Mucosa of rectum (tissue), 2 donors: ENCODE results near the gene LIN7B.

Source experiments
- H3K27ac ChIP-seq, 2 donors: one replicate each; pipeline ENCODE4 v1.7.0; 2013; ENCODE audit warnings: inconsistent platforms in 2 of 2, low read depth in 2 of 2, low read length in 2 of 2
- H3K27me3 ChIP-seq, 2 donors: one replicate each; pipeline ENCODE4 v1.7.0; 2013; ENCODE audit warnings: low read length in 2 of 2; ENCODE audit not compliant: control insufficient read depth in 2 of 2, insufficient read depth in 2 of 2
- H3K36me3 ChIP-seq, 2 donors: one replicate each; pipeline ENCODE4 v1.7.0; 2013; ENCODE audit warnings: low read length in 2 of 2; ENCODE audit not compliant: control insufficient read depth in 2 of 2, insufficient read depth in 2 of 2
- H3K4me1 ChIP-seq, 2 donors: one replicate each; pipeline ENCODE4 v1.7.0; 2013; ENCODE audit warnings: low read length in 2 of 2, mild to moderate bottlenecking in 1 of 2; ENCODE audit not compliant: control insufficient read depth in 2 of 2, insufficient read depth in 2 of 2
- H3K4me3 ChIP-seq, 2 donors: one replicate each; pipeline ENCODE4 v1.7.0; 2013; ENCODE audit warnings: low read length in 2 of 2
- H3K9ac ChIP-seq, 2 donors: one replicate each; pipeline ENCODE4 v1.7.0; 2013; ENCODE audit warnings: low read length in 2 of 2, low read depth in 1 of 2, mild to moderate bottlenecking in 1 of 2
- H3K9me3 ChIP-seq, 2 donors: one replicate each; pipeline ENCODE4 v1.7.0; 2013; ENCODE audit warnings: low read length in 2 of 2; ENCODE audit not compliant: control insufficient read depth in 2 of 2
- donor health status: healthy.
- donor health status: Normal muscosa, but diverticular disease.

LIN7B gene

GRCh38 chr19:49154279-49154678, 40.1 kb downstream of the LIN7B start:
- no peaks in the 10 kb centered on the region for H3K36me3 ChIP-seq
- peaks cover 0 to 3% of the 10 kb centered on the region in 2 donors for H3K27me3 ChIP-seq
- H3K9ac ChIP-seq, result no peak overlapping the region
- H3K4me3 ChIP-seq, result no peak overlapping the region
- no peaks in the 10 kb centered on the region for H3K9me3 ChIP-seq
- peaks cover 19 to 34% of the 10 kb centered on the region in 2 donors for H3K4me1 ChIP-seq
- H3K27ac ChIP-seq, result no peak overlapping the region

DNA sequence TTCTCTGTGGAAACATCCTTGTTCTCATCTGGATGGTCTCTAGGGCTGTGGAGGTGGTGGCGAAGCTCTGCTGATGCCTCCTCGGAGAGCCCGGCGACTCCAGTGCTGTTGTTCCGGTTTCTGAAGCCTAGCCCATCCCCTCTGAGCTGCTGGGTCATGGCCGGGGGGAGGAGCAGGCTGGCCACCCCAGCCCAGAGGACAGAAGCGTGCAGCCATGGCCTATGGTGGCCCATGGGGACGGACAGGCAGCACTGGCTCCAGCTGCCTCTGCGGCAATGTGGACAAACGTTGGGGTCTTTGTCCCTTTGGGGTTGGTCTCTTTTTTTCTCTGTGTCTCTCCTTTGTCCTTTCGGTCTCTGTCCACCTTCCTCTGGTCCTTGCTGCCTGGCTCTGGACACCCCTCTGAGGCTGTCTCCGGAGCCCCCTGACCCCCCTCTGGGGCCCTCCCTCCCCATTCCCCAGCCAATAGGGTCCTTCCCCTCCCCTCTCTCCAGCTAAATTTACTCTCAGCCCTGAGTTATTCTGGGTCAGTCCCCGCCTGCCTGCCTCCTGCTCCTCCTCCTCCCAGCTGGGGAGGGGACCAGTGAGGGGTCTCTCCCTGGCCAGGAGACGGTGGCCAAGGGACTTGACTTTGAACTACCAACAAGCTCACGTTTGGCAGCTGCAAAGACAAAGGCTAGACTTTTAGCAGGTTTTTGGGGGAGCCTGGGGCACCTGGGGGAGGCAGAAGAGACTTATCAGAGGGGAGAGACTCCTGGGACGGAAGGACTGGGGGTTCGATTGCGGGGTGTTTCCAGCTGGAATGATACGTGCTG, 41.0 kb downstream of the LIN7B start, which contains the start of gene HRC:
HRC (minus strand) TSS at position 392 of the 815 bp plus-strand sequence; CDS start at position 233, 159 bp downstream.
- Histone ChIP-seq H3K4me3 (no peak within 1 kb of the TSS), H3K9ac (no peak within 1 kb of the TSS), H3K9me3 (no peaks in the 10 kb centered on the region), H3K4me1 (peaks cover 13 to 36% of the 10 kb centered on the region in 2 donors), H3K27ac (no peak within 1 kb of the TSS), H3K27me3 (peaks cover 0 to 3% of the 10 kb centered on the region in 2 donors), H3K36me3 (no peaks in the 10 kb centered on the region)

GRCh38 chr19:49155820-49156346, 41.7 kb downstream of the LIN7B start:
- H3K27ac ChIP-seq, result no peak overlapping the region
- H3K27me3 ChIP-seq, result peaks cover 0 to 3% of the 10 kb centered on the region in 2 donors
- no peaks in the 10 kb centered on the region for H3K9me3 ChIP-seq
- H3K36me3 ChIP-seq, result no peaks in the 10 kb centered on the region
- H3K4me1 ChIP-seq, result peaks cover 20 to 36% of the 10 kb centered on the region in 2 donors
- no peak overlapping the region for H3K4me3 ChIP-seq
- H3K9ac ChIP-seq, result no peak overlapping the region

- H3K27ac ChIP-seq, result peak within 1 kb of the TSS; percentile 98 to 99
- H3K4me1 ChIP-seq, result peaks cover 14 to 31% of the 10 kb centered on the region in 2 donors
- H3K9ac ChIP-seq, result peak within 1 kb of the TSS; percentile 92 to 94
- peaks cover 0 to 3% of the 10 kb centered on the region in 2 donors for H3K27me3 ChIP-seq
- peak within 1 kb of the TSS; percentile 86 to 90 for H3K4me3 ChIP-seq
- H3K9me3 ChIP-seq, result no peaks in the 10 kb centered on the region
- H3K36me3 ChIP-seq, result peaks cover 0 to 3% of the 10 kb centered on the region in 2 donors
These were observed 43.5 kb downstream of the LIN7B start, which contains the start of gene TRPM4 for GRCh38 chr19:49157445-49158224. TRPM4 (plus strand) TSS chr19:49157792; CDS start chr19:49157867, 75 bp downstream.

GRCh38 chr19:49160450-49161189, 46.5 kb downstream of the LIN7B start:
- peak overlapping the region in 1 of 2 donors; percentile 26 for H3K4me3 ChIP-seq
- H3K4me1 ChIP-seq, result peaks cover 21 to 46% of the 10 kb centered on the region in 2 donors
- H3K36me3 ChIP-seq, result peaks cover 1 to 3% of the 10 kb centered on the region in 2 donors
- H3K9me3 ChIP-seq, result no peaks in the 10 kb centered on the region
- H3K9ac ChIP-seq, result no peak overlapping the region
- peak overlapping the region in 1 of 2 donors; percentile 98 for H3K27ac ChIP-seq
- H3K27me3 ChIP-seq, result peaks cover 0 to 3% of the 10 kb centered on the region in 2 donors

DNA sequence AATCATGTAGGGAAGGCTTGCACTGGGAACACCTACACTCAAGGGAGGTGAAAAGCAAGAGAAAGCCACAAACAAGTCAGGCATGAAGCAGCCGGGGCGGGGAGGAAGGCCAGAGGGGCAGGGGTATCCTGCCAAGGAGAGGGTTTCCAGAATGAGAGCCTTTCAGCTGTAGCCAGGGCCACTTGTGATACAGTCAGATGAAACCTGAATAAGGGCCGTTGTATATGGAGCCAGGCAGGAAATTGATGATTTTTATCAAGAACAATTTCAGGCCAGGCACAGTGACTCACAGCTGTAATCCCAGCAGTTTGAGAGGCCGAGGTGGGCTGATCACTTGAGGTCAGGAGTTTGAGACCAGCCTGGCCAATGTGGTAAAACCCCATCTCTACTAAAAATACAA, 47.8 kb downstream of the LIN7B start:
- Histone ChIP-seq H3K4me1 (peaks cover 27 to 54% of the 10 kb centered on the region in 2 donors), H3K9ac (no peak overlapping the region), H3K9me3 (no peaks in the 10 kb centered on the region), H3K4me3 (no peak overlapping the region), H3K36me3 (peaks cover 3% of the 10 kb centered on the region in 2 donors), H3K27me3 (peaks cover 0 to 3% of the 10 kb centered on the region in 2 donors), H3K27ac (no peak overlapping the region)

GRCh38 chr19:49165111-49165750, 51.1 kb downstream of the LIN7B start:
- Histone ChIP-seq H3K27me3 (no peaks in the 10 kb centered on the region), H3K9me3 (no peaks in the 10 kb centered on the region), H3K4me1 (peaks cover 28 to 49% of the 10 kb centered on the region in 2 donors), H3K27ac (peak overlapping the region; percentile 73 to 90), H3K36me3 (peaks cover 6 to 8% of the 10 kb centered on the region in 2 donors), H3K4me3 (peak overlapping the region; percentile 56 to 65), H3K9ac (peak overlapping the region; percentile 79 to 80)

GRCh38 chr19:49165865-49166301, 51.7 kb downstream of the LIN7B start:
- Histone ChIP-seq H3K4me3 (peak overlapping the region; percentile 56 to 68), H3K27ac (peak overlapping the region; percentile 73 to 90), H3K4me1 (peaks cover 24 to 49% of the 10 kb centered on the region in 2 donors), H3K9me3 (no peaks in the 10 kb centered on the region), H3K9ac (peak overlapping the region; percentile 79 to 80), H3K27me3 (no peaks in the 10 kb centered on the region), H3K36me3 (peaks cover 8% of the 10 kb centered on the region in 2 donors)

- Histone ChIP-seq H3K27ac (peak overlapping the region; percentile 1 to 56), H3K9me3 (no peaks in the 10 kb centered on the region), H3K4me3 (peak overlapping the region; percentile 19 to 26), H3K27me3 (no peaks in the 10 kb centered on the region), H3K36me3 (peaks cover 24 to 29% of the 10 kb centered on the region in 2 donors), H3K9ac (peak overlapping the region; percentile 24 to 32), H3K4me1 (peaks cover 24 to 47% of the 10 kb centered on the region in 2 donors)
These were observed 53.8 kb downstream of the LIN7B start for GRCh38 chr19:49167857-49168409.
